HG02884 (cell line): ENCODE measurements around the gene PDCD5.
"Not testable (repeated sequence)": the region's sequence is repeated elsewhere in the genome, so short reads cannot be mapped to it uniquely, and the experiment has no call there.

Source experiments
- ATAC-seq: cut with Tn5 transposase; IDR thresholded peaks from one replicate; pipeline ENCODE4 v1.9.1; 2021; ENCODE audit warnings: mild to moderate bottlenecking, moderate library complexity; ENCODE audit not compliant: unreplicated experiment

The PDCD5 gene

GRCh38 chr19:32576790-32577189, 4.2 kb upstream of the PDCD5 start:
- no peak for ATAC-seq

GRCh38 chr19:32580353-32580900, 563 bp upstream of the PDCD5 start:
- ATAC-seq: peak; percentile 23

- ATAC-seq: no peak
Measured at GRCh38 chr19:32581705-32582179, 752 bp downstream of the PDCD5 start.

GRCh38 chr19:32587747-32588504, 6.9 kb downstream of the PDCD5 start:
- not testable (repeated sequence) for ATAC-seq

- ATAC-seq: no peak
Measured at GRCh38 chr19:32594021-32594420, 13.0 kb downstream of the PDCD5 start.

GRCh38 chr19:32595491-32595890, 14.5 kb downstream of the PDCD5 start:
- no peak for ATAC-seq

GRCh38 chr19:32598022-32598421, 17.0 kb downstream of the PDCD5 start:
- no peak for ATAC-seq

- no peak for ATAC-seq
Measured at GRCh38 chr19:32599258-32599657, 18.3 kb downstream of the PDCD5 start.

GRCh38 chr19:32599736-32600157, 18.8 kb downstream of the PDCD5 start:
- no peak for ATAC-seq

- ATAC-seq: no peak
Measured at GRCh38 chr19:32603961-32604360, 23.0 kb downstream of the PDCD5 start.

GRCh38 chr19:32605544-32605943, 24.6 kb downstream of the PDCD5 start:
- ATAC-seq: no peak

GRCh38 chr19:32606289-32606688, 25.3 kb downstream of the PDCD5 start:
- ATAC-seq: no peak

- no peak for ATAC-seq
Measured at GRCh38 chr19:32607479-32607878, 26.5 kb downstream of the PDCD5 start.

GRCh38 chr19:32611161-32611560, 30.2 kb downstream of the PDCD5 start:
- ATAC-seq: no peak

- ATAC-seq: no peak
Measured at GRCh38 chr19:32613008-32613407, 32.0 kb downstream of the PDCD5 start.

- ATAC-seq: no peak
Measured at GRCh38 chr19:32614916-32615315, 33.9 kb downstream of the PDCD5 start.

- no peak for ATAC-seq
Measured at GRCh38 chr19:32615569-32615968, 34.6 kb downstream of the PDCD5 start.

GRCh38 chr19:32619051-32619685, 38.2 kb downstream of the PDCD5 start:
- ATAC-seq: no peak

GRCh38 chr19:32622002-32622401, 41.0 kb downstream of the PDCD5 start:
- no peak for ATAC-seq

GRCh38 chr19:32624410-32624809, 43.4 kb downstream of the PDCD5 start:
- no peak for ATAC-seq

- ATAC-seq: no peak
Measured at GRCh38 chr19:32626969-32627368, 46.0 kb downstream of the PDCD5 start.

GRCh38 chr19:32627714-32628270, 46.8 kb downstream of the PDCD5 start:
- no peak for ATAC-seq
